Suprapubic skin (tissue), 4 donors: Measurements from ENCODE around the gene APLF. TPM values are rescaled to one million over a fixed set of nuclear protein-coding genes. Genes with fewer than 3 reads are reported as not detected.

Experiments
- DNase-seq, 2 donors: peaks; one replicate each; pipeline ENCODE4 v3.0.0-alpha.2; 2019; ENCODE audit warnings: low spot score in 2 of 2
- H3K27ac ChIP-seq: fragments of 200-600 bp; sonication (generic); one replicate; pipeline ENCODE4 v1.5.1; 2019
- H3K27me3 ChIP-seq: fragments of 200-600 bp; sonication (generic); one replicate; pipeline ENCODE4 v1.5.1; 2019
- H3K36me3 ChIP-seq: fragments of 200-600 bp; sonication (generic); one replicate; pipeline ENCODE4 v1.5.1; 2019
- H3K4me1 ChIP-seq: fragments of 200-600 bp; sonication (generic); one replicate; pipeline ENCODE4 v1.5.1; 2019
- H3K4me3 ChIP-seq: fragments of 200-600 bp; sonication (generic); one replicate; pipeline ENCODE4 v1.5.1; 2019; ENCODE audit warnings: mild to moderate bottlenecking
- H3K9me3 ChIP-seq: fragments of 200-600 bp; sonication (generic); one replicate; pipeline ENCODE4 v1.5.1; 2019
- CTCF ChIP-seq, 2 donors: fragments of 200-600 bp in 1 of 2; fragments of 450-650 bp in 1 of 2; sonication (generic) in 1 of 2; IDR thresholded peaks; one replicate each; pipeline ENCODE4 v1.5.1; 2016 to 2019; ENCODE audit warnings: antibody characterized with exemption in 2 of 2, mild to moderate bottlenecking in 1 of 2, moderate library complexity in 1 of 2
- EP300 ChIP-seq: sonication (generic); formaldehyde crosslinking; IDR thresholded peaks from one replicate; pipeline ENCODE4 v1.6.1; 2017; ENCODE audit warnings: antibody characterized with exemption
- POLR2A ChIP-seq, 2 donors: fragments of 450-650 bp; IDR thresholded peaks; one replicate each; pipeline ENCODE4 v1.6.1; 2017; ENCODE audit warnings: antibody characterized with exemption in 2 of 2, mild to moderate bottlenecking in 2 of 2, moderate library complexity in 2 of 2
- POLR2AphosphoS5 ChIP-seq, 3 donors: sonication (generic); formaldehyde crosslinking; IDR thresholded peaks; one replicate each; pipeline ENCODE4 v1.6.1; 2017; ENCODE audit warnings: antibody characterized with exemption in 3 of 3
- WGBS: methylation state at CpG from one replicate; pipeline ENCODE4 v1.1.5; 2018; 5-methylcytosine and 5-hydroxymethylcytosine counted together
- total RNA-seq, 4 donors: library from RNA; depleted of rRNA; stranded (reverse); fragments of >200 nt; gene quantifications; one replicate each; pipeline ENCODE4 v1.1.0, GENCODE V29; 2016

APLF gene
- total RNA-seq, 4 donors from 2014 or later, result 8.8 to 10.5 (median 9.9) TPM

GRCh38 chr2:68423966-68424650 lies 43.3 kb upstream of the APLF start:
- Histone ChIP-seq H3K4me3 (no peak overlapping the region), H3K4me1 (no peaks in the 10 kb centered on the region), H3K27me3 (no peaks in the 10 kb centered on the region), H3K27ac (no peak overlapping the region), H3K36me3 (no peaks in the 10 kb centered on the region), H3K9me3 (no peaks in the 10 kb centered on the region)
- WGBS, result 78% methylated on average over 2 of the region's 2 CpGs
- DNase-seq, result no peak
- TF ChIP-seq EP300 (no peak), POLR2AphosphoS5 (IDR thresholded peaks at IDR 0.05) (no peak), CTCF (IDR thresholded peaks at IDR 0.05) (no peak), POLR2A (IDR thresholded peaks at IDR 0.05) (no peak)

- Histone ChIP-seq H3K27ac (no peak overlapping the region), H3K36me3 (no peaks in the 10 kb centered on the region), H3K4me3 (no peak overlapping the region), H3K4me1 (no peaks in the 10 kb centered on the region), H3K9me3 (no peaks in the 10 kb centered on the region), H3K27me3 (no peaks in the 10 kb centered on the region)
- 69% methylated on average over 3 of the region's 3 CpGs for WGBS
- DNase-seq, result no peak
- TF ChIP-seq POLR2A (IDR thresholded peaks at IDR 0.05) (no peak), CTCF (IDR thresholded peaks at IDR 0.05) (no peak), POLR2AphosphoS5 (IDR thresholded peaks at IDR 0.05) (no peak)
Measured at GRCh38 chr2:68425503-68425902, 41.9 kb upstream of the APLF start.

GRCh38 chr2:68426446-68426845 lies 40.9 kb upstream of the APLF start:
- Histone ChIP-seq H3K36me3 (no peaks in the 10 kb centered on the region), H3K4me3 (no peak overlapping the region), H3K9me3 (no peaks in the 10 kb centered on the region), H3K27me3 (no peaks in the 10 kb centered on the region), H3K4me1 (no peaks in the 10 kb centered on the region), H3K27ac (no peak overlapping the region)
- 85% methylated on average over 1 of the region's 1 CpG for WGBS
- TF ChIP-seq POLR2AphosphoS5 (IDR thresholded peaks at IDR 0.05) (no peak), POLR2A (IDR thresholded peaks at IDR 0.05) (no peak), CTCF (IDR thresholded peaks at IDR 0.05) (no peak), EP300 (no peak)
- no peak for DNase-seq

- Histone ChIP-seq H3K9me3 (no peaks in the 10 kb centered on the region), H3K36me3 (no peaks in the 10 kb centered on the region), H3K27ac (no peak overlapping the region), H3K4me3 (no peak overlapping the region), H3K4me1 (no peaks in the 10 kb centered on the region), H3K27me3 (no peaks in the 10 kb centered on the region)
- no peak for DNase-seq
- 74% methylated on average over 10 of the region's 10 CpGs for WGBS
- no peak for TF ChIP-seq POLR2A (IDR thresholded peaks at IDR 0.05)
- TF ChIP-seq CTCF (IDR thresholded peaks at IDR 0.05), result no peak
- TF ChIP-seq POLR2AphosphoS5 (IDR thresholded peaks at IDR 0.05), result no peak
- TF ChIP-seq EP300, result no peak
Measured at GRCh38 chr2:68426848-68427579, 40.4 kb upstream of the APLF start.

DNA sequence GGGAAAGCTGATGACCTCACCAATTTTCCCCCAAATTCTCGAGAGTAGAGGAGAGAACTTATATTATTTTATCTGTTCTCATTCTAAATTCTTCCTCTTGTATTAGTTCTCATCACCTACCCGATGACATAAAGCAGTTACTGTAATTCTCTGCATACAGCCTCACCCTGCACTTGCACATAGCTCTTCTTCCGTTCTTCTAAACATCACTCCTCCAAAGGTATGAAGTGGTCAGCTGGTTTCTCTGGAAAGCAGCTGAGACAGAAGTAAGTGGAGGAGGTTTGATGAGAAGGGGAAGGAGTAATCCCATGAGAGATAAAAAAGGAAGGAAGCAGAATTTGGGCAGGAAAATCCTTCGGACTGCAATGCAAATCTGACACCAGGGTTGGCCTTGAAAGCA lies 39.3 kb upstream of the APLF start:
- H3K9me3 ChIP-seq, result no peaks in the 10 kb centered on the region
- no peaks in the 10 kb centered on the region for H3K36me3 ChIP-seq
- no peak overlapping the region for H3K27ac ChIP-seq
- no peaks in the 10 kb centered on the region for H3K4me1 ChIP-seq
- TF ChIP-seq POLR2A (IDR thresholded peaks at IDR 0.05), result no peak
- TF ChIP-seq CTCF (IDR thresholded peaks at IDR 0.05), result no peak
- no peaks in the 10 kb centered on the region for H3K27me3 ChIP-seq
- no peak overlapping the region for H3K4me3 ChIP-seq
- 61% methylated on average over 4 of the region's 4 CpGs for WGBS
- no peak for DNase-seq
